Suppressor macrophage (primary cell): ENCODE measurements around the gene EVC2.

Experiments used
- DNase-seq, 4 experiments: peaks; one replicate each; pipeline ENCODE4 v3.0.0-alpha.2; 2020 to 2022

The EVC2 gene

GRCh38 chr4:5566526-5566925 is 141.8 kb downstream of the EVC2 start:
- no peak for DNase-seq

GRCh38 chr4:5563856-5564255 is 144.5 kb downstream of the EVC2 start:
- no peak for DNase-seq

GRCh38 chr4:5562476-5562875 is 145.9 kb downstream of the EVC2 start:
- no peak for DNase-seq

GRCh38 chr4:5561286-5561685 is 147.1 kb downstream of the EVC2 start:
- no peak for DNase-seq

GRCh38 chr4:5558502-5558901 is 149.9 kb downstream of the EVC2 start:
- no peak for DNase-seq

- peak in 1 of 4 experiments; percentile 2 for DNase-seq
Measured at GRCh38 chr4:5554376-5554775, 154.0 kb downstream of the EVC2 start.

- DNase-seq = peak; percentile 19 to 69 (median 40)
Measured at GRCh38 chr4:5553801-5554200, 154.6 kb downstream of the EVC2 start.

GRCh38 chr4:5552451-5552850 is 155.9 kb downstream of the EVC2 start:
- no peak for DNase-seq

GRCh38 chr4:5547651-5548249 is 160.6 kb downstream of the EVC2 start:
- no peak for DNase-seq

GRCh38 chr4:5545271-5545670 is 163.1 kb downstream of the EVC2 start:
- no peak for DNase-seq

- no peak for DNase-seq
Measured at GRCh38 chr4:5544762-5545161, 163.6 kb downstream of the EVC2 start.

- no peak for DNase-seq
Measured at GRCh38 chr4:5543681-5544080, 164.7 kb downstream of the EVC2 start.

- no peak for DNase-seq
Measured at GRCh38 chr4:5541169-5541568, 167.2 kb downstream of the EVC2 start.

- DNase-seq = no peak
Measured at GRCh38 chr4:5539584-5539983, 168.8 kb downstream of the EVC2 start.

GRCh38 chr4:5532100-5532499 is 176.3 kb downstream of the EVC2 start:
- no peak for DNase-seq

GRCh38 chr4:5528031-5528436 is 180.3 kb downstream of the EVC2 start:
- no peak for DNase-seq

GRCh38 chr4:5527211-5527610 is 181.1 kb downstream of the EVC2 start:
- DNase-seq = no peak

- no peak for DNase-seq
Measured at GRCh38 chr4:5526080-5526846, 182.1 kb downstream of the EVC2 start.

- DNase-seq = no peak
Measured at GRCh38 chr4:5524446-5525299, 183.7 kb downstream of the EVC2 start.

GRCh38 chr4:5517372-5517771 is 191.0 kb downstream of the EVC2 start:
- no peak for DNase-seq

- no peak for DNase-seq
Measured at GRCh38 chr4:5515646-5516045, 192.7 kb downstream of the EVC2 start.
